NT2/D1 (cell line): ENCODE data around the gene SQSTM1.

Experiments used
- DNase-seq: peaks from one replicate; pipeline ENCODE4 v3.0.0-alpha.2; 2011; ENCODE audit warnings: low read depth, low spot score
- H3K27me3 ChIP-seq: 2 replicates; pipeline ENCODE4 v1.6.0; 2011; ENCODE audit warnings: mild to moderate bottlenecking; ENCODE audit not compliant: insufficient read length, insufficient read depth
- H3K36me3 ChIP-seq: 2 replicates; pipeline ENCODE4 v1.6.1; 2011; ENCODE audit warnings: mild to moderate bottlenecking, low read length, mixed read lengths; ENCODE audit not compliant: insufficient read depth, insufficient read length
- H3K4me1 ChIP-seq: 2 replicates; pipeline ENCODE4 v1.5.1; 2011; ENCODE audit not compliant: insufficient read depth, insufficient read length
- H3K4me3 ChIP-seq: 2 replicates; pipeline ENCODE4 v1.5.1; 2011; ENCODE audit warnings: low read depth; ENCODE audit not compliant: insufficient read length
- H3K9ac ChIP-seq: 2 replicates; pipeline ENCODE4 v1.6.0; 2011; ENCODE audit warnings: low read depth; ENCODE audit not compliant: insufficient read length
- H3K9me3 ChIP-seq: 2 replicates; pipeline ENCODE4 v1.5.1; 2011; ENCODE audit warnings: mild to moderate bottlenecking, low read length; ENCODE audit not compliant: insufficient read depth
- SUZ12 ChIP-seq: IDR thresholded peaks from 2 replicates; pipeline ENCODE4 v1.6.1; 2011; ENCODE audit not compliant: insufficient read length, insufficient read depth; ENCODE audit errors: extremely low read depth
- YY1 ChIP-seq: IDR thresholded peaks from 2 replicates; pipeline ENCODE4 v1.6.1; 2011; ENCODE audit not compliant: insufficient read length, insufficient read depth
- ZNF274 ChIP-seq: IDR thresholded peaks from 2 replicates; pipeline ENCODE4 v1.6.1; 2011; ENCODE audit warnings: mild to moderate bottlenecking, low read depth, low read length

SQSTM1 gene

GRCh38 chr5:179791881-179792611, 28.7 kb upstream of the SQSTM1 start:
- DNase-seq, result no peak
- Histone ChIP-seq H3K9ac (no peak overlapping the region), H3K4me1 (peaks cover 11% of the 10 kb centered on the region), H3K36me3 (peaks cover 5% of the 10 kb centered on the region), H3K27me3 (no peaks in the 10 kb centered on the region), H3K4me3 (no peak overlapping the region), H3K9me3 (no peaks in the 10 kb centered on the region)
- no peak for TF ChIP-seq SUZ12
- no peak for TF ChIP-seq YY1
- TF ChIP-seq ZNF274, result no peak

- no peaks in the 10 kb centered on the region for H3K27me3 ChIP-seq
- no peak overlapping the region for H3K9ac ChIP-seq
- H3K4me1 ChIP-seq, result peaks cover 11% of the 10 kb centered on the region
- TF ChIP-seq YY1 (no peak), ZNF274 (no peak), SUZ12 (no peak)
- no peak for DNase-seq
- no peak overlapping the region for H3K4me3 ChIP-seq
- no peaks in the 10 kb centered on the region for H3K9me3 ChIP-seq
- H3K36me3 ChIP-seq, result peaks cover 12% of the 10 kb centered on the region
Observed at GRCh38 chr5:179792612-179793467, 27.9 kb upstream of the SQSTM1 start.

GRCh38 chr5:179793468-179794139, 27.1 kb upstream of the SQSTM1 start, which contains the start of gene LTC4S:
TSS of gene LTC4S (plus strand) at chr5:179793986. CDS start at chr5:179794081, 95 bp downstream.
- no peak for DNase-seq

GRCh38 chr5:179794171-179794570, 26.5 kb upstream of the SQSTM1 start:
- H3K27me3 ChIP-seq, result no peaks in the 10 kb centered on the region
- no peak for DNase-seq
- no peaks in the 10 kb centered on the region for H3K9me3 ChIP-seq
- no peak overlapping the region for H3K9ac ChIP-seq
- H3K4me1 ChIP-seq, result peaks cover 11% of the 10 kb centered on the region
- TF ChIP-seq YY1, result no peak
- TF ChIP-seq ZNF274, result no peak
- TF ChIP-seq SUZ12, result no peak
- peaks cover 26% of the 10 kb centered on the region for H3K36me3 ChIP-seq
- H3K4me3 ChIP-seq, result no peak overlapping the region

More at GRCh38 chr5:179793468-179794139, 27.1 kb upstream of the SQSTM1 start, which contains the start of gene LTC4S:
- Histone ChIP-seq H3K4me3 (no peak within 1 kb of the TSS), H3K4me1 (peaks cover 11% of the 10 kb centered on the region), H3K36me3 (peaks cover 20% of the 10 kb centered on the region), H3K9ac (peak within 1 kb of the TSS; percentile 81), H3K9me3 (no peaks in the 10 kb centered on the region), H3K27me3 (no peaks in the 10 kb centered on the region)
- TF ChIP-seq ZNF274 (no peak), YY1 (no peak), SUZ12 (no peak)

GRCh38 chr5:179794575-179794974, 26.1 kb upstream of the SQSTM1 start:
- peaks cover 30% of the 10 kb centered on the region for H3K36me3 ChIP-seq
- peak overlapping the region; percentile 81 for H3K9ac ChIP-seq
- H3K4me1 ChIP-seq, result peaks cover 11% of the 10 kb centered on the region
- DNase-seq, result no peak
- no peaks in the 10 kb centered on the region for H3K27me3 ChIP-seq
- no peak overlapping the region for H3K4me3 ChIP-seq
- TF ChIP-seq YY1 (no peak), SUZ12 (no peak), ZNF274 (no peak)
- no peaks in the 10 kb centered on the region for H3K9me3 ChIP-seq

DNA sequence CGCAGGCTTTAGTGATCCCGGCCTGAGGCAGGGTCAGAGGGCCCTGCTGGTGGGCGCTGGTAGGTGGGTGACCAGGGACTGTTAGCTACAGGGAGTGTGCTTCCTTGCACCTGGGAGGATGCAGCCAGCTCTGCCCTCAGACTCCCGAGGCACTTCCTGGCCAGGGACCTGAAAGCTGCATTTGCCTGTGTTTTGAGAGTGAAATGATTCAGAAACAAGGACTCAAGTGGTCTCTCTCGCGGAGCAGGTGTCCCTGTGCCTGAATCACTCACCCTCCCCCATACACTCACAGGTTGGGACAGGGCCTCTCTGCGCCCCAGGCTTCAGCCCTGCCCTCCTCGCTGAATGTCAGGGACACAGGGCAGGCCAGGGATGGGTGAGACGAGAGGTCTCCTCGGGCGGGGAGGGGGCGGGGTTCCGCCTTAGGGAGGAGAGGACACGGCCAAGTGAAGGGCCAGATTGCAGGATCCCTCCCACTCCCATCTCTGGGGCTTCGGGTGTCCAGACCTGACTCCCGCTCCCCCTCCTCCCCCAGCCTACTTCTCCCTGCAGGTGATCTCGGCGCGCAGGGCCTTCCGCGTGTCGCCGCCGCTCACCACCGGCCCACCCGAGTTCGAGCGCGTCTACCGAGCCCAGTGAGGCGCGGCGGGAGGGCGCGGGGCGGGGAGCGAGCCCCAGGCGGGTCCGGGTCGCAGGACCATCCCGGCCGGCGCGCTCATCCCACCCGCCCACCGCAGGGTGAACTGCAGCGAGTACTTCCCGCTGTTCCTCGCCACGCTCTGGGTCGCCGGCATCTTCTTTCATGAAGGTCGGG, 25.4 kb upstream of the SQSTM1 start:
- H3K9me3 ChIP-seq, result no peaks in the 10 kb centered on the region
- peak overlapping the region; percentile 60 for H3K4me3 ChIP-seq
- TF ChIP-seq ZNF274 (no peak), YY1 (no peak), SUZ12 (no peak)
- peaks cover 13% of the 10 kb centered on the region for H3K4me1 ChIP-seq
- H3K9ac ChIP-seq, result peak overlapping the region; percentile 81
- DNase-seq, result no peak
- peaks cover 37% of the 10 kb centered on the region for H3K36me3 ChIP-seq
- no peaks in the 10 kb centered on the region for H3K27me3 ChIP-seq
